IPS DF 6.9 (cell line): ENCODE data around the gene DISC1.
"Not testable (repeated sequence)": the region's sequence is repeated elsewhere in the genome, so short reads cannot be mapped to it uniquely, and the experiment has no call there.

ENCODE experiments used
- DNase-seq: peaks from one replicate; pipeline ENCODE4 v3.0.0-alpha.2; 2013; ENCODE audit warnings: low read depth, low spot score
- H3K27ac ChIP-seq: one replicate; pipeline ENCODE4 v1.5.1; 2013; ENCODE audit warnings: low read length, control low read depth
- H3K27me3 ChIP-seq: 2 replicates; pipeline ENCODE4 v1.6.1; 2013; ENCODE audit warnings: mild to moderate bottlenecking, low read length; ENCODE audit not compliant: control insufficient read depth, insufficient read depth
- H3K36me3 ChIP-seq: 2 replicates; pipeline ENCODE4 v1.6.1; 2013; ENCODE audit warnings: low read length; ENCODE audit not compliant: control insufficient read depth, insufficient read depth
- H3K4me1 ChIP-seq: 2 replicates; pipeline ENCODE4 v1.6.1; 2013; ENCODE audit warnings: low read length; ENCODE audit not compliant: control insufficient read depth, insufficient read depth
- H3K4me3 ChIP-seq: 2 replicates; pipeline ENCODE4 v1.5.1; 2013; ENCODE audit warnings: mild to moderate bottlenecking, low read length
- H3K9me3 ChIP-seq: 2 replicates; pipeline ENCODE4 v1.6.1; 2013; ENCODE audit warnings: low read length, inconsistent platforms; ENCODE audit not compliant: control insufficient read depth, insufficient read depth
- WGBS: extraction: QIAGEN DNeasy Blood & Tissue Kit; methylation state at CpG from one replicate; pipeline ENCODE4 v1.1.7; 2013; ENCODE audit warnings: mixed read lengths, missing lambda C conversion rate; ENCODE audit not compliant: insufficient read length, insufficient coverage; 5-methylcytosine and 5-hydroxymethylcytosine counted together

The DISC1 gene

GRCh38 chr1:231935856-231936255 is 309.3 kb downstream of the DISC1 start:
- H3K4me3 ChIP-seq: no peak overlapping the region
- no CpG with 5 or more reads among the region's 7 CpGs for WGBS
- no peak overlapping the region for H3K27ac ChIP-seq
- no peaks in the 10 kb centered on the region for H3K27me3 ChIP-seq
- no peaks in the 10 kb centered on the region for H3K9me3 ChIP-seq
- no peak for DNase-seq
- H3K36me3 ChIP-seq: no peaks in the 10 kb centered on the region
- no peaks in the 10 kb centered on the region; the same call in 1 of the 2 replicates for H3K4me1 ChIP-seq

GRCh38 chr1:231936983-231937775 is 310.6 kb downstream of the DISC1 start:
- H3K9me3 ChIP-seq: no peaks in the 10 kb centered on the region
- no peak overlapping the region for H3K27ac ChIP-seq
- no peak for DNase-seq
- H3K36me3 ChIP-seq: no peaks in the 10 kb centered on the region
- no peaks in the 10 kb centered on the region; the same call in 1 of the 2 replicates for H3K4me1 ChIP-seq
- no peaks in the 10 kb centered on the region for H3K27me3 ChIP-seq
- no CpG with 5 or more reads among the region's 9 CpGs for WGBS
- H3K4me3 ChIP-seq: no peak overlapping the region

GRCh38 chr1:231938211-231938610 is 311.6 kb downstream of the DISC1 start:
- H3K4me1 ChIP-seq: no peaks in the 10 kb centered on the region; the same call in 1 of the 2 replicates
- no peaks in the 10 kb centered on the region for H3K9me3 ChIP-seq
- no peak overlapping the region for H3K27ac ChIP-seq
- no peak for DNase-seq
- H3K36me3 ChIP-seq: no peaks in the 10 kb centered on the region
- no peaks in the 10 kb centered on the region for H3K27me3 ChIP-seq
- H3K4me3 ChIP-seq: no peak overlapping the region
- no CpG with 5 or more reads among the region's 2 CpGs for WGBS

- no CpG with 5 or more reads among the region's 6 CpGs for WGBS
- Histone ChIP-seq H3K27me3 (no peaks in the 10 kb centered on the region), H3K27ac (no peak overlapping the region), H3K9me3 (no peaks in the 10 kb centered on the region), H3K4me3 (no peak overlapping the region), H3K4me1 (no peaks in the 10 kb centered on the region; the same call in 1 of the 2 replicates), H3K36me3 (no peaks in the 10 kb centered on the region)
- DNase-seq: no peak
These were observed 312.1 kb downstream of the DISC1 start for GRCh38 chr1:231938711-231939110.

GRCh38 chr1:231939118-231939517 is 312.5 kb downstream of the DISC1 start:
- no peaks in the 10 kb centered on the region; the same call in 1 of the 2 replicates for H3K4me1 ChIP-seq
- no peak overlapping the region for H3K27ac ChIP-seq
- no peak overlapping the region for H3K4me3 ChIP-seq
- no CpG with 5 or more reads among the region's 4 CpGs for WGBS
- no peak for DNase-seq
- no peaks in the 10 kb centered on the region for H3K27me3 ChIP-seq
- no peaks in the 10 kb centered on the region for H3K36me3 ChIP-seq
- no peaks in the 10 kb centered on the region for H3K9me3 ChIP-seq

GRCh38 chr1:231940116-231940515 is 313.5 kb downstream of the DISC1 start:
- Histone ChIP-seq H3K27me3 (no peaks in the 10 kb centered on the region), H3K4me1 (no peaks in the 10 kb centered on the region; the same call in 1 of the 2 replicates), H3K36me3 (no peaks in the 10 kb centered on the region), H3K4me3 (no peak overlapping the region), H3K9me3 (no peaks in the 10 kb centered on the region), H3K27ac (no peak overlapping the region)
- DNase-seq: no peak
- WGBS: no CpG with 5 or more reads among the region's 7 CpGs

GRCh38 chr1:231940701-231941100 is 314.1 kb downstream of the DISC1 start:
- Histone ChIP-seq H3K4me3 (no peak overlapping the region), H3K9me3 (no peaks in the 10 kb centered on the region), H3K27me3 (no peaks in the 10 kb centered on the region), H3K4me1 (no peaks in the 10 kb centered on the region; the same call in 1 of the 2 replicates), H3K36me3 (no peaks in the 10 kb centered on the region), H3K27ac (no peak overlapping the region)
- no CpG with 5 or more reads among the region's 6 CpGs for WGBS
- no peak for DNase-seq

GRCh38 chr1:231943084-231943483 is 316.5 kb downstream of the DISC1 start:
- H3K4me1 ChIP-seq: no peaks in the 10 kb centered on the region
- no peaks in the 10 kb centered on the region for H3K27me3 ChIP-seq
- no peak for DNase-seq
- no peaks in the 10 kb centered on the region for H3K36me3 ChIP-seq
- H3K9me3 ChIP-seq: no peaks in the 10 kb centered on the region
- no CpG with 5 or more reads among the region's 3 CpGs for WGBS
- no peak overlapping the region for H3K27ac ChIP-seq
- no peak overlapping the region for H3K4me3 ChIP-seq

- not testable (repeated sequence) for H3K27ac ChIP-seq, H3K36me3 ChIP-seq, H3K27me3 ChIP-seq, H3K4me1 ChIP-seq, DNase-seq, H3K4me3 ChIP-seq, H3K9me3 ChIP-seq
- no CpG with 5 or more reads among the region's 5 CpGs for WGBS
These were observed 321.5 kb downstream of the DISC1 start for GRCh38 chr1:231948102-231948501.

GRCh38 chr1:231949277-231950091 is 322.9 kb downstream of the DISC1 start:
- DNase-seq: peak; percentile 20
- Histone ChIP-seq H3K4me3 (no peak overlapping the region), H3K9me3 (no peaks in the 10 kb centered on the region), H3K4me1 (peaks cover 1% of the 10 kb centered on the region; the same call in 1 of the 2 replicates), H3K36me3 (no peaks in the 10 kb centered on the region), H3K27ac (no peak overlapping the region), H3K27me3 (no peaks in the 10 kb centered on the region)
- WGBS: no CpG with 5 or more reads among the region's 8 CpGs
